Islet of Langerhans (tissue), 1 donor: ENCODE data around the gene CITED1.

ENCODE experiments used
- FAIRE-seq: peaks from one replicate; lab custom pipeline; 2011; peaks lifted over from hg19 to GRCh38; lab: Jason Lieb, UNC

Gene CITED1

GRCh38 chrX:72270316-72270866 is 35.3 kb downstream of the CITED1 start:
- FAIRE-seq, result no peak

DNA sequence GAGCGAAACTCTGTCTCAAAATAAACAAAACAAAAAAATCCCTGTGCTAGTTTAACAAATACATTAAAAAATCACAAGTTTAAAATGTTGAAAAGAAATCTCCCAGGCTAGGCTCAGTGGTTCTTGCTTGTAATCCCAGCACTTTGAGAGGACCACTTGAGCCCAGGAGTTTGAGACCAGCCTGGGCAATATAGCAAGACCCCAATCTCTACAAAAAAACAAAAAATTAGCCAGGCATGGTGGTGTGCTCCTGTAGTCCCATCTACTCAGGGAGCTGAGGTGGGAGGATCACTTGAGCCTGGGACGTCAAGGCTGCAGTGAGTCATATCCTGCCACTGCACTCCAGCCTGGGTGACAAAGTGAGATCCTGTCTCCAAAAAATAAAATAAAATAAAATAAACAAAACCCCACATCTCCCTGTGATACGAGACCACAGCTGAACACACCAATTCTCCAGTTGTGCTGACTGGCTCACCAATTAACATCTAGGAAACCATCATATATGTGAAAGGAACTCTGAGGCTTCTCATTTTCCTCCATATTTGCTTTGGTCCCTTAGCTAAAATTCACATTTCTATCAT is 36.0 kb downstream of the CITED1 start:
- no peak for FAIRE-seq

GRCh38 chrX:72268597-72269365 is 36.9 kb downstream of the CITED1 start:
- FAIRE-seq, result no peak

- no peak for FAIRE-seq
Measured at GRCh38 chrX:72265263-72265662, 40.5 kb downstream of the CITED1 start.

GRCh38 chrX:72262077-72262476 is 43.6 kb downstream of the CITED1 start:
- FAIRE-seq, result no peak

DNA sequence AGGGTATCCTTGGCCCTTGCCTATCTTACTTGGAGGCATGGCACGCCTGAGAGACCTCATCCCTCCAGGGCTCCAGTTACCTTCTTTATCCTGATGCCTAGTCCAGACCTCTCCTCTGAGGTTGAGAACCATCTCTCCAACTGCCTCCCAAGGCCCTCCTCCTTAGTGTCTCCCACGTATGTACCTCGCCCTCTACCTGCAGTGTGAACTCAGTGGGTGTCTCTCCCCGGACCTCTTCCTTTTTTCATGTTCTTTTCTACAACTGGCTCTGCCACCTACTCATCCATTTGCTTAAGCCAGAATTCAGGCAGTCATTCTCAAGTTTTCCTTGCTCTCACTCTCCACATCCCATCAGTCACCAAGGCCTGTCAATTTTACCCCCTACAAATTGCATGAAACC is 45.3 kb downstream of the CITED1 start:
- FAIRE-seq, result no peak

DNA sequence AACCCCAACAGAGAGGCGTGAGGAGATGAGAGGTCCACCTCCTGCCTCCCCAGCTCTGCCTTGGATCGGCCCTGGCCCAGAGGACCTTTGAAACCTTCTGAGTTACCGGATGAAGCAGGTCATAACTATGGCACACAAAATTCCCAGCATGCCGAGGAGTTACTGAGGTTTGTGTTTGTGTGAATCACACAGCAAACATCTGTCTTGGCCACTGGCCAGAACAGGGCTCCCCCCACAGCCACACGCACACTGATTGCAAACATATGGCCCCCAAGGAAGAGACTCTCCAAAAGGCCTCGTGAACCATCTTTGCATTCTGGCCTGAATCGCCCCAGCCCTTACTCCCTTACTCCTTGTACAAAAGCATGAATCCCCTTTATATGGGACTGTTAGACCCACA is 47.5 kb downstream of the CITED1 start:
- FAIRE-seq, result no peak

DNA sequence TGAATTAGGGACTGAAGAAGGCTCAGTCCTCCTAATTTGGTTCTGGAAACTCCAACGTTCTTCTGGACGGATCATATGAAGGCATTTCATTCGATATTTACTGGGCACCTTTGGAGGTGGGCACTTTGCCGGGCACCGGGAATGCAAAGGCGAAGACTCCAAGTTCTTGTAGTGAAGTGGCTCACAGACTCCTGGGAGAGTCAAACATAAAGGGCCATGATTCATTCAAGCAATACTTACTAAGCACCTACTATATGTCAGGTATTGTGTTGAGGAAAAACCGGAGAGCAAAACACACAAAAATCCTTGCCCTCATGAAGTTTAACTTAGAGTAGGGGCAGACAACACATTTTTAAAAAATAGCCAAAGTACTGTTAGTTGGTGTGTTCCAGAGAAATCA is 49.9 kb downstream of the CITED1 start:
- FAIRE-seq, result no peak

- FAIRE-seq, result no peak
Measured at GRCh38 chrX:72255445-72255844, 50.3 kb downstream of the CITED1 start.

- FAIRE-seq, result no peak
Measured at GRCh38 chrX:72254816-72255215, 50.9 kb downstream of the CITED1 start.

- no peak for FAIRE-seq
Measured at GRCh38 chrX:72253686-72254085, 52.0 kb downstream of the CITED1 start.
